ENCODE results near the gene NPRL2. TPM values are rescaled to one million over a fixed set of nuclear protein-coding genes. Genes with fewer than 3 reads are reported as not detected.

NPRL2 gene
- total RNA-seq, 1 experiment from 2014 or later, result 20.6 TPM

DNA sequence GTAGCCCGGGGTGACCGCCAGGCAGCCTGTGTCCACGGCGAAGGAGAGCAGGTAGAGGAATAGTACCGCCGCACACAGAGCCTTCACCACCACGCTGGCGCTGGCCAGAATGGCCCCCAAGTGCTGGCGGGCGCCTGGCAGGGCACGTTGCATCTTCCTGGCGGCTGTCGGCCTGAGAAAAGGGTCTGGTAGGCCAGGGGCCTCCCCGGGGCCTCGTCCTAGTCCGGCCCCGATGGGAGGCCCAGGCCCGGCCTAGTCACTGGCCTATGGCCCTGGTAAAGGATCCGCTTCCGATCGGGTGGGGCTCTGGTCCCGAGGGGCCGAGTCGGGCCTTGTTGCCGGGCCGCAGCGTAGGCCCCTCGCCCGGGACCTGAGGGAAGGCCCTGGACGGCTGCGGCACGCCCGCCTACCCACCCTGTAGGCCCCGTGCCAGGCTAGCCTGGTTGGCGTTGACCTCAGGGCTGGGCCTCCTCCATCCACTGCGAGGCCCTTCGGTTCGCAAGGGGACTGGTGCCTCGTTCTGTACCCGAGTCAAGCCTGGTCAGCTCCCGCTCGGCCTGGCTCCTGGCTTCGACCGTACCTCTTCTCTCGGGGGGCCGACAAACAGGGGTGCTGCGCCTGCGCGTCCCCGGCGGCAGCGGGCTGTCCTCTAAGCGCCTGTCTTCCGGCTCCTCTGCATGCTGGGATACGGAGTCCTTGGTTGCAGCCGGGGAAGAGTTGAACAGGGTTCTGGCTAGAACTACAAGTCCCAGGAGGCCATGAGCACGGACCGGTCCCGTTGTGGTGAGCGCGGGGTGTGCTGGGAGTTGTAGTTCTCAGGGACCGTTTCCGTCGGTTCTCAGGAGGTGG is 8.6 kb upstream of the NPRL2 start, which contains the start of gene TMEM115 (continued):
- TF ChIP-seq, protein P1, sequence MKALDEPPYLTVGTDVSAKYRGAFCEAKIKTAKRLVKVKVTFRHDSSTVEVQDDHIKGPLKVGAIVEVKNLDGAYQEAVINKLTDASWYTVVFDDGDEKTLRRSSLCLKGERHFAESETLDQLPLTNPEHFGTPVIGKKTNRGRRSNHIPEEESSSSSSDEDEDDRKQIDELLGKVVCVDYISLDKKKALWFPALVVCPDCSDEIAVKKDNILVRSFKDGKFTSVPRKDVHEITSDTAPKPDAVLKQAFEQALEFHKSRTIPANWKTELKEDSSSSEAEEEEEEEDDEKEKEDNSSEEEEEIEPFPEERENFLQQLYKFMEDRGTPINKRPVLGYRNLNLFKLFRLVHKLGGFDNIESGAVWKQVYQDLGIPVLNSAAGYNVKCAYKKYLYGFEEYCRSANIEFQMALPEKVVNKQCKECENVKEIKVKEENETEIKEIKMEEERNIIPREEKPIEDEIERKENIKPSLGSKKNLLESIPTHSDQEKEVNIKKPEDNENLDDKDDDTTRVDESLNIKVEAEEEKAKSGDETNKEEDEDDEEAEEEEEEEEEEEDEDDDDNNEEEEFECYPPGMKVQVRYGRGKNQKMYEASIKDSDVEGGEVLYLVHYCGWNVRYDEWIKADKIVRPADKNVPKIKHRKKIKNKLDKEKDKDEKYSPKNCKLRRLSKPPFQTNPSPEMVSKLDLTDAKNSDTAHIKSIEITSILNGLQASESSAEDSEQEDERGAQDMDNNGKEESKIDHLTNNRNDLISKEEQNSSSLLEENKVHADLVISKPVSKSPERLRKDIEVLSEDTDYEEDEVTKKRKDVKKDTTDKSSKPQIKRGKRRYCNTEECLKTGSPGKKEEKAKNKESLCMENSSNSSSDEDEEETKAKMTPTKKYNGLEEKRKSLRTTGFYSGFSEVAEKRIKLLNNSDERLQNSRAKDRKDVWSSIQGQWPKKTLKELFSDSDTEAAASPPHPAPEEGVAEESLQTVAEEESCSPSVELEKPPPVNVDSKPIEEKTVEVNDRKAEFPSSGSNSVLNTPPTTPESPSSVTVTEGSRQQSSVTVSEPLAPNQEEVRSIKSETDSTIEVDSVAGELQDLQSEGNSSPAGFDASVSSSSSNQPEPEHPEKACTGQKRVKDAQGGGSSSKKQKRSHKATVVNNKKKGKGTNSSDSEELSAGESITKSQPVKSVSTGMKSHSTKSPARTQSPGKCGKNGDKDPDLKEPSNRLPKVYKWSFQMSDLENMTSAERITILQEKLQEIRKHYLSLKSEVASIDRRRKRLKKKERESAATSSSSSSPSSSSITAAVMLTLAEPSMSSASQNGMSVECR (CRISPR knock-in tag; IDR thresholded peaks at IDR 0.05; ENCODE audit: borderline replicate concordance), result peak; percentile 72; the same call in 1 of the 2 replicates
- TF ChIP-seq MYBL2 (CRISPR knock-in tag; IDR thresholded peaks at IDR 0.05) (peak; percentile 71; the same call in 1 of the 2 replicates), TEAD1 (CRISPR knock-in tag; IDR thresholded peaks at IDR 0.05) (peak; percentile 25; the same call in 1 of the 2 replicates), NFYB (CRISPR knock-in tag; conservative IDR thresholded peaks at IDR 0.05; ENCODE audit: low read depth) (no peak), SP1 (CRISPR knock-in tag; conservative IDR thresholded peaks at IDR 0.05) (peak; percentile 77; the same call in 1 of the 2 replicates), SOX15 (CRISPR knock-in tag; IDR thresholded peaks at IDR 0.05) (no peak), FOXK1 (CRISPR knock-in tag; IDR thresholded peaks at IDR 0.05) (peak; percentile 75; the same call in 1 of the 2 replicates), GABPB1 (CRISPR knock-in tag; IDR thresholded peaks at IDR 0.05) (peak; percentile 72), RELA (CRISPR knock-in tag; IDR thresholded peaks at IDR 0.05; ENCODE audit: borderline replicate concordance) (0 out of 2 replicates have a peak, but pooled peaks have one; percentile 29), ZBTB21 (CRISPR knock-in tag; IDR thresholded peaks at IDR 0.05; ENCODE audit: borderline replicate concordance) (0 out of 2 replicates have a peak, but pooled peaks have one; percentile 50), ZNF423 (CRISPR knock-in tag; IDR thresholded peaks at IDR 0.05) (no peak), SMAD3 (CRISPR knock-in tag; IDR thresholded peaks at IDR 0.05; ENCODE audit: borderline replicate concordance) (peak; percentile 48; the same call in 1 of the 2 replicates)
- TF ChIP-seq, protein P2, sequence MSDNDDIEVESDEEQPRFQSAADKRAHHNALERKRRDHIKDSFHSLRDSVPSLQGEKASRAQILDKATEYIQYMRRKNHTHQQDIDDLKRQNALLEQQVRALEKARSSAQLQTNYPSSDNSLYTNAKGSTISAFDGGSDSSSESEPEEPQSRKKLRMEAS (CRISPR knock-in tag; IDR thresholded peaks at IDR 0.05), result no peak
- TF ChIP-seq, protein P3, sequence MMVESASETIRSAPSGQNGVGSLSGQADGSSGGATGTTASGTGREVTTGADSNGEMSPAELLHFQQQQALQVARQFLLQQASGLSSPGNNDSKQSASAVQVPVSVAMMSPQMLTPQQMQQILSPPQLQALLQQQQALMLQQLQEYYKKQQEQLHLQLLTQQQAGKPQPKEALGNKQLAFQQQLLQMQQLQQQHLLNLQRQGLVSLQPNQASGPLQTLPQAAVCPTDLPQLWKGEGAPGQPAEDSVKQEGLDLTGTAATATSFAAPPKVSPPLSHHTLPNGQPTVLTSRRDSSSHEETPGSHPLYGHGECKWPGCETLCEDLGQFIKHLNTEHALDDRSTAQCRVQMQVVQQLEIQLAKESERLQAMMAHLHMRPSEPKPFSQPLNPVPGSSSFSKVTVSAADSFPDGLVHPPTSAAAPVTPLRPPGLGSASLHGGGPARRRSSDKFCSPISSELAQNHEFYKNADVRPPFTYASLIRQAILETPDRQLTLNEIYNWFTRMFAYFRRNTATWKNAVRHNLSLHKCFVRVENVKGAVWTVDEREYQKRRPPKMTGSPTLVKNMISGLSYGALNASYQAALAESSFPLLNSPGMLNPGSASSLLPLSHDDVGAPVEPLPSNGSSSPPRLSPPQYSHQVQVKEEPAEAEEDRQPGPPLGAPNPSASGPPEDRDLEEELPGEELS (CRISPR knock-in tag; IDR thresholded peaks at IDR 0.05), result 0 out of 2 replicates have a peak, but pooled peaks have one; percentile 52
- TF ChIP-seq, protein P4, sequence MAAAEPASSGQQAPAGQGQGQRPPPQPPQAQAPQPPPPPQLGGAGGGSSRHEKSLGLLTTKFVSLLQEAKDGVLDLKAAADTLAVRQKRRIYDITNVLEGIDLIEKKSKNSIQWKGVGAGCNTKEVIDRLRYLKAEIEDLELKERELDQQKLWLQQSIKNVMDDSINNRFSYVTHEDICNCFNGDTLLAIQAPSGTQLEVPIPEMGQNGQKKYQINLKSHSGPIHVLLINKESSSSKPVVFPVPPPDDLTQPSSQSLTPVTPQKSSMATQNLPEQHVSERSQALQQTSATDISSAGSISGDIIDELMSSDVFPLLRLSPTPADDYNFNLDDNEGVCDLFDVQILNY (CRISPR knock-in tag; IDR thresholded peaks at IDR 0.05), result no peak
- TF ChIP-seq, protein P5, sequence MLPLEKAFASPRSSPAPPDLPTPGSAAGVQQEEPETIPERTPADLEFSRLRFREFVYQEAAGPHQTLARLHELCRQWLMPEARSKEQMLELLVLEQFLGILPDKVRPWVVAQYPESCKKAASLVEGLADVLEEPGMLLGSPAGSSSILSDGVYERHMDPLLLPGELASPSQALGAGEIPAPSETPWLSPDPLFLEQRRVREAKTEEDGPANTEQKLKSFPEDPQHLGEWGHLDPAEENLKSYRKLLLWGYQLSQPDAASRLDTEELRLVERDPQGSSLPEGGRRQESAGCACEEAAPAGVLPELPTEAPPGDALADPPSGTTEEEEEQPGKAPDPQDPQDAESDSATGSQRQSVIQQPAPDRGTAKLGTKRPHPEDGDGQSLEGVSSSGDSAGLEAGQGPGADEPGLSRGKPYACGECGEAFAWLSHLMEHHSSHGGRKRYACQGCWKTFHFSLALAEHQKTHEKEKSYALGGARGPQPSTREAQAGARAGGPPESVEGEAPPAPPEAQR (CRISPR knock-in tag; IDR thresholded peaks at IDR 0.05), result no peak
- TF ChIP-seq, protein P6, sequence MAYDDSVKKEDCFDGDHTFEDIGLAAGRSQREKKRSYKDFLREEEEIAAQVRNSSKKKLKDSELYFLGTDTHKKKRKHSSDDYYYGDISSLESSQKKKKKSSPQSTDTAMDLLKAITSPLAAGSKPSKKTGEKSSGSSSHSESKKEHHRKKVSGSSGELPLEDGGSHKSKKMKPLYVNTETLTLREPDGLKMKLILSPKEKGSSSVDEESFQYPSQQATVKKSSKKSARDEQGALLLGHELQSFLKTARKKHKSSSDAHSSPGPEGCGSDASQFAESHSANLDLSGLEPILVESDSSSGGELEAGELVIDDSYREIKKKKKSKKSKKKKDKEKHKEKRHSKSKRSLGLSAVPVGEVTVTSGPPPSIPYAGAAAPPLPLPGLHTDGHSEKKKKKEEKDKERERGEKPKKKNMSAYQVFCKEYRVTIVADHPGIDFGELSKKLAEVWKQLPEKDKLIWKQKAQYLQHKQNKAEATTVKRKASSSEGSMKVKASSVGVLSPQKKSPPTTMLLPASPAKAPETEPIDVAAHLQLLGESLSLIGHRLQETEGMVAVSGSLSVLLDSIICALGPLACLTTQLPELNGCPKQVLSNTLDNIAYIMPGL (CRISPR knock-in tag; IDR thresholded peaks at IDR 0.05), result 0 out of 2 replicates have a peak, but pooled peaks have one; percentile 47
- TF ChIP-seq, protein P7, sequence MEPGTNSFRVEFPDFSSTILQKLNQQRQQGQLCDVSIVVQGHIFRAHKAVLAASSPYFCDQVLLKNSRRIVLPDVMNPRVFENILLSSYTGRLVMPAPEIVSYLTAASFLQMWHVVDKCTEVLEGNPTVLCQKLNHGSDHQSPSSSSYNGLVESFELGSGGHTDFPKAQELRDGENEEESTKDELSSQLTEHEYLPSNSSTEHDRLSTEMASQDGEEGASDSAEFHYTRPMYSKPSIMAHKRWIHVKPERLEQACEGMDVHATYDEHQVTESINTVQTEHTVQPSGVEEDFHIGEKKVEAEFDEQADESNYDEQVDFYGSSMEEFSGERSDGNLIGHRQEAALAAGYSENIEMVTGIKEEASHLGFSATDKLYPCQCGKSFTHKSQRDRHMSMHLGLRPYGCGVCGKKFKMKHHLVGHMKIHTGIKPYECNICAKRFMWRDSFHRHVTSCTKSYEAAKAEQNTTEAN (CRISPR knock-in tag; IDR thresholded peaks at IDR 0.05), result no peak
- TF ChIP-seq, protein P8, sequence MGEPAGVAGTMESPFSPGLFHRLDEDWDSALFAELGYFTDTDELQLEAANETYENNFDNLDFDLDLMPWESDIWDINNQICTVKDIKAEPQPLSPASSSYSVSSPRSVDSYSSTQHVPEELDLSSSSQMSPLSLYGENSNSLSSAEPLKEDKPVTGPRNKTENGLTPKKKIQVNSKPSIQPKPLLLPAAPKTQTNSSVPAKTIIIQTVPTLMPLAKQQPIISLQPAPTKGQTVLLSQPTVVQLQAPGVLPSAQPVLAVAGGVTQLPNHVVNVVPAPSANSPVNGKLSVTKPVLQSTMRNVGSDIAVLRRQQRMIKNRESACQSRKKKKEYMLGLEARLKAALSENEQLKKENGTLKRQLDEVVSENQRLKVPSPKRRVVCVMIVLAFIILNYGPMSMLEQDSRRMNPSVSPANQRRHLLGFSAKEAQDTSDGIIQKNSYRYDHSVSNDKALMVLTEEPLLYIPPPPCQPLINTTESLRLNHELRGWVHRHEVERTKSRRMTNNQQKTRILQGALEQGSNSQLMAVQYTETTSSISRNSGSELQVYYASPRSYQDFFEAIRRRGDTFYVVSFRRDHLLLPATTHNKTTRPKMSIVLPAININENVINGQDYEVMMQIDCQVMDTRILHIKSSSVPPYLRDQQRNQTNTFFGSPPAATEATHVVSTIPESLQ (CRISPR knock-in tag; IDR thresholded peaks at IDR 0.05), result no peak
- TF ChIP-seq, protein P9, sequence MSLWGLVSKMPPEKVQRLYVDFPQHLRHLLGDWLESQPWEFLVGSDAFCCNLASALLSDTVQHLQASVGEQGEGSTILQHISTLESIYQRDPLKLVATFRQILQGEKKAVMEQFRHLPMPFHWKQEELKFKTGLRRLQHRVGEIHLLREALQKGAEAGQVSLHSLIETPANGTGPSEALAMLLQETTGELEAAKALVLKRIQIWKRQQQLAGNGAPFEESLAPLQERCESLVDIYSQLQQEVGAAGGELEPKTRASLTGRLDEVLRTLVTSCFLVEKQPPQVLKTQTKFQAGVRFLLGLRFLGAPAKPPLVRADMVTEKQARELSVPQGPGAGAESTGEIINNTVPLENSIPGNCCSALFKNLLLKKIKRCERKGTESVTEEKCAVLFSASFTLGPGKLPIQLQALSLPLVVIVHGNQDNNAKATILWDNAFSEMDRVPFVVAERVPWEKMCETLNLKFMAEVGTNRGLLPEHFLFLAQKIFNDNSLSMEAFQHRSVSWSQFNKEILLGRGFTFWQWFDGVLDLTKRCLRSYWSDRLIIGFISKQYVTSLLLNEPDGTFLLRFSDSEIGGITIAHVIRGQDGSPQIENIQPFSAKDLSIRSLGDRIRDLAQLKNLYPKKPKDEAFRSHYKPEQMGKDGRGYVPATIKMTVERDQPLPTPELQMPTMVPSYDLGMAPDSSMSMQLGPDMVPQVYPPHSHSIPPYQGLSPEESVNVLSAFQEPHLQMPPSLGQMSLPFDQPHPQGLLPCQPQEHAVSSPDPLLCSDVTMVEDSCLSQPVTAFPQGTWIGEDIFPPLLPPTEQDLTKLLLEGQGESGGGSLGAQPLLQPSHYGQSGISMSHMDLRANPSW (CRISPR knock-in tag; conservative IDR thresholded peaks at IDR 0.05; ENCODE audit: low read depth), result no peak

Data from WTC11 (cell line).